HL-60/S4 treated with retinoic acid at 250 ng/mL for 4 days and 3 days (cell line): ENCODE measurements around the gene ACSS3.

Experiments used
- in situ Hi-C: fragments of 300-500 bp; cut with MboI; formaldehyde crosslinking; loops from 2 replicates; pipeline ENCODE4 v1.7.0; 2022; ENCODE audit warnings: low sequenced_read_pairs

The ACSS3 gene

GRCh38 chr12:81294325-81295190, 216.7 kb downstream of the ACSS3 start:
- in situ Hi-C loops, result no loop called here

GRCh38 chr12:81295251-81295650, 217.4 kb downstream of the ACSS3 start:
- in situ Hi-C loops, result no loop called here

GRCh38 chr12:81296556-81297305, 218.9 kb downstream of the ACSS3 start:
- in situ Hi-C loops, result no loop called here

GRCh38 chr12:81297601-81298000, 219.7 kb downstream of the ACSS3 start:
- in situ Hi-C loops, result no loop called here

- in situ Hi-C loops, result no loop called here
These were observed 222.6 kb downstream of the ACSS3 start for GRCh38 chr12:81300454-81300853.

GRCh38 chr12:81303935-81304334, 226.1 kb downstream of the ACSS3 start:
- in situ Hi-C loops, result no loop called here
